Karpas-422 (cell line): Measurements from ENCODE around the gene FAM217A. TPM values are rescaled to one million over a fixed set of nuclear protein-coding genes. Genes with fewer than 3 reads are reported as not detected.
"Not testable (repeated sequence)": the region's sequence is repeated elsewhere in the genome, so short reads cannot be mapped to it uniquely, and the experiment has no call there.

ENCODE experiments used
- DNase-seq: peaks from one replicate; pipeline ENCODE4 v3.0.0-alpha.2; 2015
- H2AFZ ChIP-seq: fragments of 200-600 bp; sonication (generic); 2 replicates; pipeline ENCODE4 v1.6.1; 2014; ENCODE audit warnings: antibody characterized with exemption, low read length, mixed read lengths
- H3K27ac ChIP-seq: fragments of 200-600 bp; sonication (generic); 2 replicates; pipeline ENCODE4 v1.5.1; 2014; ENCODE audit warnings: mild to moderate bottlenecking, low read length, moderate library complexity
- H3K27me3 ChIP-seq: fragments of 200-600 bp; sonication (generic); 2 replicates; pipeline ENCODE4 v1.6.1; 2014; ENCODE audit warnings: low read length, mixed read lengths
- H3K36me3 ChIP-seq: fragments of 200-600 bp; sonication (generic); 2 replicates; pipeline ENCODE4 v1.6.1; 2014; ENCODE audit warnings: low read length, mixed read lengths; ENCODE audit not compliant: insufficient read depth
- H3K4me1 ChIP-seq: fragments of 200-600 bp; sonication (generic); 2 replicates; pipeline ENCODE4 v1.6.1; 2014; ENCODE audit warnings: mild to moderate bottlenecking, low read length, mixed read lengths
- H3K4me2 ChIP-seq: fragments of 200-600 bp; sonication (generic); 2 replicates; pipeline ENCODE4 v1.6.1; 2014; ENCODE audit warnings: low read length, low read depth, mild to moderate bottlenecking; ENCODE audit not compliant: poor library complexity, severe bottlenecking
- H3K4me3 ChIP-seq: fragments of 200-600 bp; sonication (generic); 2 replicates; pipeline ENCODE4 v1.5.1; 2014; ENCODE audit warnings: mild to moderate bottlenecking, antibody characterized with exemption, low read length, mixed read lengths
- H3K79me2 ChIP-seq: fragments of 200-600 bp; sonication (generic); 2 replicates; pipeline ENCODE4 v1.6.1; 2014; ENCODE audit warnings: mild to moderate bottlenecking, low read length, mixed read lengths
- H3K9ac ChIP-seq: fragments of 200-600 bp; sonication (generic); 2 replicates; pipeline ENCODE4 v1.6.0; 2014; ENCODE audit warnings: low read length
- H3K9me2 ChIP-seq: fragments of 200-600 bp; sonication (generic), shearing (Covaris generic); replicated peaks from 2 replicates; pipeline ENCODE4 v1.6.0; 2014; ENCODE audit warnings: mild to moderate bottlenecking, low read length, moderate library complexity; ENCODE audit not compliant: insufficient read depth
- H3K9me3 ChIP-seq: fragments of 300-700, 200-600 bp; sonication (generic); 2 replicates; pipeline ENCODE4 v1.6.1; 2014; ENCODE audit warnings: low read length, mixed read lengths
- H4K20me1 ChIP-seq: fragments of 200-600 bp; sonication (generic); 2 replicates; pipeline ENCODE4 v1.6.1; 2014; ENCODE audit warnings: mild to moderate bottlenecking, antibody characterized with exemption, low read length, low read depth; ENCODE audit not compliant: insufficient read depth
- total RNA-seq: library from RNA; depleted of rRNA; stranded (reverse); fragments of >200 nt; shearing (Covaris generic); gene quantifications from 2 replicates; pipeline ENCODE4 v1.2.3, GENCODE V29; 2014; ENCODE audit warnings: low replicate concordance

Gene FAM217A
- total RNA-seq, 1 experiment from 2014 or later: not detected

- Histone ChIP-seq H2AFZ (no peak overlapping the region), H3K27ac (no peak overlapping the region), H3K27me3 (no peaks in the 10 kb centered on the region), H3K36me3 (no peaks in the 10 kb centered on the region), H3K9me3 (no peaks in the 10 kb centered on the region), H3K9ac (no peak overlapping the region), H3K4me2 (no peak overlapping the region), H3K4me3 (no peak overlapping the region), H3K4me1 (no peaks in the 10 kb centered on the region), H4K20me1 (no peaks in the 10 kb centered on the region), H3K9me2 (no peaks in the 10 kb centered on the region), H3K79me2 (no peaks in the 10 kb centered on the region)
- DNase-seq: no peak
These were observed 21.7 kb upstream of the FAM217A start for GRCh38 chr6:4100655-4101054.

- no peak overlapping the region for H2AFZ ChIP-seq
- no peak overlapping the region for H3K4me3 ChIP-seq
- H3K4me2 ChIP-seq: no peak overlapping the region
- H3K27ac ChIP-seq: no peak overlapping the region
- H3K9ac ChIP-seq: no peak overlapping the region
- H3K79me2 ChIP-seq: no peaks in the 10 kb centered on the region
- H4K20me1 ChIP-seq: no peaks in the 10 kb centered on the region
- H3K4me1 ChIP-seq: no peaks in the 10 kb centered on the region
- no peaks in the 10 kb centered on the region for H3K9me3 ChIP-seq
- H3K9me2 ChIP-seq: no peaks in the 10 kb centered on the region
- no peaks in the 10 kb centered on the region for H3K36me3 ChIP-seq
- no peaks in the 10 kb centered on the region for H3K27me3 ChIP-seq
- no peak for DNase-seq
These were observed 14.4 kb upstream of the FAM217A start for GRCh38 chr6:4093288-4093687.

GRCh38 chr6:4091941-4092340, 13.0 kb upstream of the FAM217A start:
- H3K9me2 ChIP-seq: no peaks in the 10 kb centered on the region
- H3K27me3 ChIP-seq: no peaks in the 10 kb centered on the region
- peaks cover 1% of the 10 kb centered on the region for H3K4me1 ChIP-seq
- H3K79me2 ChIP-seq: no peaks in the 10 kb centered on the region
- no peak for DNase-seq
- no peak overlapping the region for H2AFZ ChIP-seq
- no peak overlapping the region for H3K4me3 ChIP-seq
- H4K20me1 ChIP-seq: no peaks in the 10 kb centered on the region
- no peak overlapping the region for H3K9ac ChIP-seq
- H3K9me3 ChIP-seq: no peaks in the 10 kb centered on the region
- no peak overlapping the region for H3K27ac ChIP-seq
- H3K4me2 ChIP-seq: no peak overlapping the region
- no peaks in the 10 kb centered on the region for H3K36me3 ChIP-seq

GRCh38 chr6:4090043-4090442, 11.1 kb upstream of the FAM217A start:
- H3K79me2 ChIP-seq, H2AFZ ChIP-seq, H3K27ac ChIP-seq, H3K4me2 ChIP-seq, H4K20me1 ChIP-seq, H3K36me3 ChIP-seq, DNase-seq, H3K9me2 ChIP-seq, H3K4me3 ChIP-seq, H3K9me3 ChIP-seq, H3K27me3 ChIP-seq, H3K9ac ChIP-seq, H3K4me1 ChIP-seq: not testable (repeated sequence)

GRCh38 chr6:4088704-4089103, 9.8 kb upstream of the FAM217A start:
- Histone ChIP-seq H3K4me1 (peaks cover 8% of the 10 kb centered on the region), H4K20me1 (no peaks in the 10 kb centered on the region), H3K79me2 (no peaks in the 10 kb centered on the region), H3K9me3 (no peaks in the 10 kb centered on the region), H3K27me3 (no peaks in the 10 kb centered on the region), H3K9ac (no peak overlapping the region), H3K36me3 (no peaks in the 10 kb centered on the region), H2AFZ (no peak overlapping the region), H3K27ac (no peak overlapping the region), H3K4me3 (no peak overlapping the region), H3K9me2 (no peaks in the 10 kb centered on the region), H3K4me2 (no peak overlapping the region)
- DNase-seq: no peak

GRCh38 chr6:4085332-4085700, 6.4 kb upstream of the FAM217A start:
- H3K9me2 ChIP-seq: no peaks in the 10 kb centered on the region
- no peaks in the 10 kb centered on the region for H4K20me1 ChIP-seq
- H3K9ac ChIP-seq: no peak overlapping the region
- no peaks in the 10 kb centered on the region for H3K79me2 ChIP-seq
- H3K4me3 ChIP-seq: no peak overlapping the region
- no peak for DNase-seq
- no peaks in the 10 kb centered on the region for H3K36me3 ChIP-seq
- no peak overlapping the region for H3K27ac ChIP-seq
- H3K9me3 ChIP-seq: no peaks in the 10 kb centered on the region
- H3K4me2 ChIP-seq: no peak overlapping the region
- peaks cover 8% of the 10 kb centered on the region for H3K4me1 ChIP-seq
- no peak overlapping the region for H2AFZ ChIP-seq
- H3K27me3 ChIP-seq: no peaks in the 10 kb centered on the region

GRCh38 chr6:4084444-4085331, 5.8 kb upstream of the FAM217A start:
- no peak overlapping the region for H3K4me2 ChIP-seq
- DNase-seq: no peak
- no peaks in the 10 kb centered on the region for H4K20me1 ChIP-seq
- no peaks in the 10 kb centered on the region for H3K9me3 ChIP-seq
- no peak overlapping the region for H2AFZ ChIP-seq
- H3K27ac ChIP-seq: no peak overlapping the region
- no peaks in the 10 kb centered on the region for H3K27me3 ChIP-seq
- H3K9me2 ChIP-seq: no peaks in the 10 kb centered on the region
- no peaks in the 10 kb centered on the region for H3K36me3 ChIP-seq
- no peaks in the 10 kb centered on the region for H3K79me2 ChIP-seq
- H3K4me1 ChIP-seq: peaks cover 8% of the 10 kb centered on the region
- H3K9ac ChIP-seq: no peak overlapping the region
- no peak overlapping the region for H3K4me3 ChIP-seq

- no peak overlapping the region for H2AFZ ChIP-seq
- no peak overlapping the region for H3K9ac ChIP-seq
- no peak overlapping the region for H3K27ac ChIP-seq
- no peaks in the 10 kb centered on the region for H3K4me1 ChIP-seq
- H3K4me3 ChIP-seq: no peak overlapping the region
- H3K36me3 ChIP-seq: no peaks in the 10 kb centered on the region
- H3K9me3 ChIP-seq: no peaks in the 10 kb centered on the region
- no peaks in the 10 kb centered on the region for H3K27me3 ChIP-seq
- no peaks in the 10 kb centered on the region for H4K20me1 ChIP-seq
- H3K4me2 ChIP-seq: no peak overlapping the region
- H3K79me2 ChIP-seq: no peaks in the 10 kb centered on the region
- DNase-seq: no peak
- no peaks in the 10 kb centered on the region for H3K9me2 ChIP-seq
These were observed 4.3 kb downstream of the FAM217A start for GRCh38 chr6:4074478-4075235.
